Measurements from ENCODE around the gene SPATA16.
"Not testable (repeated sequence)": the region's sequence is repeated elsewhere in the genome, so short reads cannot be mapped to it uniquely, and the experiment has no call there.

The SPATA16 gene

DNA sequence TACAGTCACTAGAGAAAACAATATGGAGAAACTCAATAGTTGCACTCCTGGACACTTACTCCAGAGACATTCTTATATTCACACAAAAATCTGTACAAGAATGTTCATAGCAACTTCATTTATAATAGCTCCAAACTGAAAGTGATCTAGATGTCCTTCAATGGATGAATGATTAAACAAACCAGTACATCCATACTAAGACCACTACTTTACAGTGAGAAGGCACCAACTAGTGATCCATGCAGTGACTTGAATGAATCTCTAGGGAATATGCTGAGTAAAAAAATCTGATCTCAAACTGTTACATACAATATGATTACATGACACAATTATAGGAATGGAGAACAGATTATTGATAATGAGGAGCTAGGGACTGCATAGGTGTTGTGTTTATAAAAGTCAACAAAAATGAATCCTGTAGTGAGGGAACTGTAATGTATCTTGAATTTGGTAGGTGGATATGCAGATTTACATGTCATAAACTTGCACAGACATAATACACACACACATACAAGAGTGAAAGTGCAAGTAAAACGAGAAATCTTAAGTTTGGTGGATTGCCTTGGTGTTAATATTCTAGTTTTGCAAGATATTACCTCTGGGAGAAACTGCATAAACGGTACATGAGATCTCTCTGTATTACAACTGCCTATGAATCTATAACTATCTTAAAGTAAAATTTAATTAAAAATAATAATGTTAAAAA is 85.7 kb downstream of the SPATA16 start:
- no peak for DNase-seq

DNA sequence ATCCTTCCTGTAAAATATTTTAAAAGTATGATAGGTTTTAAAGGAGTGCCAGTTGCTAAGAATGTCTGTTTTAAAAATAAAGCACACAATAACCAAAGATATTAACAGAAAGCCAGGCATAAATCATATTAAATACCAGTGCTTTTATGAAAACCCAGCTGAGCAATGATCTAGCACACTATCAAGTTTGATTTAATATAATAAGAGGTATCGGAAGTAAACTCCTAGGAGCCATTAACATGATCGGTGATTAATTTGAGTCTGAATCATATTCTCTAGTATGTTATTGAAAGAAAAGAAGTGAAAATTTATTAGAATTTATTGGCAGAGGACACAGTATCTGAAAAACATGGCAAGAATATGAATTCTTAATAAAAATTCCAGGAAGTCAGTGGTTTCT is 91.7 kb downstream of the SPATA16 start:
- DNase-seq, result no peak

DNA sequence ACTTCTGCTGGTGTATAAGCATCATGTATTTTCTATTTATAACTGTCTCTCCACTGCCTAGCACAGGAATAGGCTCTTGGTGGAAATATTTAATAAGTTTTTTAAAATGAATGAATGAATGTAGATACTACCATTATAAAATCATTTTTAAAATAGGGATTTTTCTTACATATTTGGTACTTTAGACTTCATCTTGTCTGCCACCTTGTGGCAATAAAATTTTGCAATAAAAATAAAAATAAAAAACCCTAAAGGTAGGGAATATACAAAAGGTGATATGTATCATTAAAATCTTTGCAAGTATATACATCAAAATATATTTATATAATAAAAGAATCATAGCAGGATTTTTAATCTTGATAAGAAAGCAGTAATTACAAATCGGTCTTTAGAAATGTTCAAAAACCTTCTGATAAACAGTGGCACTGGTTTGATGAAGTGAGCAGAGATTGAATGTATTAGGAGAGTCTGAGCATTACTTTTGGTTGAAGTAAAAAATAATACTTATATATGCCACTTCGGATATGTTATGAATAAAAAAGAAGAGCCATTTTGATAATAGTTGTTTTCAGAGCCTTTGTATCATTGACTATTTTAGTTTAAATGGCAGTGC is 95.2 kb downstream of the SPATA16 start:
- DNase-seq, result no peak

DNA sequence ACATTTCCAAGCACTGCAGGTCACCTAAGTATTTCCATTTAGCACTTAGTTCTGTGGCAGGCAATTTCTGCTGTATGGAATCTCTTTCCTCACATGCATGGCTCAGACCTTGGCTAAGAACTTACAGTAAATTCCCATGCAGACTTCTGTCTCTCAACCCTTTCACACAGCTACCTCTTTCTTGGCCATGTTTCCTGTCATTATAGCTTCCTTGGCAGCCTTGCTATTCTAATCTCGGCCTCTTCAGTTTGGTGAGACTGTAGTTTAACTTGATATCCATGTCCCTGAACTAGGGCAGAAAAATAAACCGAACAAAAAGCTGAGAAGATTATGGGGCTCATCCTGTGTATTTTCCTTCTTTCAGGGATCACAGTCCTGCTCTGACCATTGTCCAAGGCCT is 96.0 kb downstream of the SPATA16 start:
- DNase-seq, result no peak

DNA sequence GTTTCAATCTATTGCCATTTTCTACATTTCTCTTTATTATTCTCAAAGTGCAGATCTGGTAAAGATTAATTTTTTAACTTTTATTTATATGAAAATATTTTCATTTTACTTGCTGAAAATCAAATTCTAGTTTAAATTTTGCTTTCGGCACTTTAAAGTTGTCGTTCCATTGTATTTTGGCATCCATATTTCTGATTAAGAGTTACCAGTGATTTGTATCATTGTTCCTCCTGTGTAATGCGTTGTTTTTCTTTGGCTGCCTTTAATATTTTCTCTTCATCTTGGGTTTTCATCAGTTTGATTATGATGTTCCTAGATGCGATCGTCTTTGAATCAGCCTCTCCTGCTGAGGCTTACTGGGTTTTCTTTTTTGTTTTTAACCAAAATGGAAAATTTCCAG is 97.3 kb downstream of the SPATA16 start:
- no peak for DNase-seq

DNA sequence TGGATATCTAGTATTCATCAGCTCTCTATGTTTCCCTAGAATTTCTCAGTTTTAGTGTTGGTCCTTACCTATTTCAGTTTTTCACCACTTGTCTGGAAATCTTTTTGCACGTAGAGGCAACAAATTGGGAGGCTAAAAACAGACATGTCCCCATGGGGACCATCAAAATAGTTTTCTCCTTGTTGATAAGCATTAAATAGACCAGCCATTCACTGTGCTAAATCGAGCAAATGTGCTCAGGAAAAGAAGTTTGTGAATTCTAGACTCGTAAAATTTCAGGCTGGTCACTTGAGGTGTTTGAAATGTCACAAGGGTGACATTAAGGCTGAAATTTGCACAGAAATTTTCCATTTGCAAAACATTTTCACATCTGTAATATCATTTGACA is 102.6 kb downstream of the SPATA16 start:
- no peak for DNase-seq

DNA sequence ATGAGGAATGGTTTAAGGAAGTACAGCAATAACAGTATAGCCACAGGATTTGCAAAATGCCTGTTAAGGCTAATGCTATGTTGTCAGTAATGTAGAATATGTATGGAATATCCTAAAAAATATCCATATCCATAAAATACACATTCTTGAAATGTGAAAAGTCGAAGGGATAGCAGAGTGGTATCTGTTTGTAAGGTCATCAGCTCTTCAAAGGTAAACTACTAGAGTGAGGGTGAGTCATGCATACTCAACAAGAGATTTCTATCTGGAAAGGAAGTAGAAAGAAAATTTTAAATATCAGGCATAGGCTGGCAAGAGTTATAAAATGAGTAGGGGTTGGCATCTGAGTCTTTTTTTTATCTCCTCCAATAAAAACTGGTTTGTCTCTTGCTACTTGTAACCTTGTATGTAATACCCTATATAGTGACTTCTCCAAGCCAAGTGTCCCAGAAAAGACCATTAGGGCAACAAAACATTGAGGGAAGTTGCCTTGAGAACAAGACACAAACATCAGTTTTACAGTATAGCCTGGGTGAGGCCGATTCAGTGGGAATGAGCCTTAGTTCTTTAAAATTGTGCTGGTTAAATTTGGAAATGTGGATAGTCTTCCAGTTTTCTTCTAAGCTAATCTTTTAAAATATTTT is 103.1 kb downstream of the SPATA16 start:
- no peak for DNase-seq

DNA sequence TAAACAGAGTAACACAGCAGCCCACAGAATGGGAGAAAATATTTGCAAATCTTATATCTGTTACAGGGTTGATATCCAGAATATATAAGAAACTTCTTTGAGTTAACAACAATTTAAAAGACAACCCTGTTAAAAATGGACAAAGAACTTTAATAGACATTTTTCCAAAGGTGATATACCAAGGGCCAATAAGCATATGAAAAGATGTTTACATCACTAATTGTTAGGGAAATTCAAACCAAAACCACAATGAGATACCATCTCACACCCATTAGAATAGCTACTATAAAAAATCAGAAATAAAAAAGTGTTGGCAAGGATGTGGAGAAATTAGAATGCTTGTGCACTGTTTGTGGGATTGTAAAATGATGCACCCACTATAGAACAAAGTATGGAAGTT is 110.8 kb downstream of the SPATA16 start:
- no peak for DNase-seq

DNA sequence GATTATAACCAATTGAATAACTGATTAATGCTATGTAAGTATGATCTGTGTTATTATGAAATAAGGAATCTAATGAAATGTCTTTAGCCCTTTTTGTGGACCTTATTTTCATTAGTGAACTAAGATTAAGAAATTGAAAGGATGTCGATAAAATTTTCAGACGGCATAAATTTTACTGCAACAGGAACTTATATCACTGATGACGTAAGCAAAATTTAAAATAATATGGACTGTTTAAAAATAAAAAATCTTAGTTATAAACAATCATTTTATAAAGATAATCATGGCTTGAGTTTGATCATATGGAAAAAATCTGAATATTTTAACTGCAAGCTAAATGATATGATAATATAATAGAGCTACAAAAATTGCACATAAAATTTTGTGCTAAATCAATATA is 112.7 kb downstream of the SPATA16 start:
- DNase-seq, result no peak

DNA sequence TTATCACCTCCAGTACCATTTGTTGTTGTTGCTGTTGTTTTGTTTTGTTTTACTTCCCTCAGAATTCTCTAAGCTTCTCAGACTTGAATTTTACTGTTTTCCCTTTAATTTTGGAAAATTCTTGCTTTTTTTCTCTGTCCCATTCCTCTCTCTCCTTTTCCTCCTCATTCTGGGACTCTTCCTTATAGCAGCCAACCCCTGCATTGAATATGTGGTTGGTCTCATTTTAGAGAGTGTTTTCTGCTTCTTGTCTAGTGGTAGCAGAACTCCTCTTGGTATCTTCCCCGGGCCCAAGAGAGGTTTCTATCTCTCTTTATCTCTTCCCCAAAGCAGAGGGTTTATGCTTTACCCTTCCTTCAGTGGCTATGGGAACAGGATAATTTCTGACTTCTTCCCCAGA is 113.6 kb downstream of the SPATA16 start:
- no peak for DNase-seq

DNA sequence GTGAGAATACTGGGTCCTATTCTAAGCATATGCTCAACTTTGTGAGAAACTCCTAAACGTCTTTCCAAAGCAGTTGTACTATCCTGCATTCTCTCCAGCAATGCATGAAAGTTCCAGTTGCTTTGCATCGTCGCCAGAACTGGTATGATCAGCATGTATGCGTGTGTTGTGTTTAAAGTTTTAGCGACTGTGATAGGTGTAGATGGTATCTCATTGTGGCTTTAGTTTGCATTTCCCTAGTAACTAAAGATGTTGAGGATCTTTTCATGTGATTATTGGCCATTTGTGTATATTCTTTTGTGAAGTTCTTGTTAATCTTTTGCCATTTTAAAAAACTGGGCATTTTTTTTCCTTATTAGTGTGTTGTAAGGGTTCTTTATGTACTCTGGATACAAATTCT is 115.1 kb downstream of the SPATA16 start:
- DNase-seq, result no peak

DNA sequence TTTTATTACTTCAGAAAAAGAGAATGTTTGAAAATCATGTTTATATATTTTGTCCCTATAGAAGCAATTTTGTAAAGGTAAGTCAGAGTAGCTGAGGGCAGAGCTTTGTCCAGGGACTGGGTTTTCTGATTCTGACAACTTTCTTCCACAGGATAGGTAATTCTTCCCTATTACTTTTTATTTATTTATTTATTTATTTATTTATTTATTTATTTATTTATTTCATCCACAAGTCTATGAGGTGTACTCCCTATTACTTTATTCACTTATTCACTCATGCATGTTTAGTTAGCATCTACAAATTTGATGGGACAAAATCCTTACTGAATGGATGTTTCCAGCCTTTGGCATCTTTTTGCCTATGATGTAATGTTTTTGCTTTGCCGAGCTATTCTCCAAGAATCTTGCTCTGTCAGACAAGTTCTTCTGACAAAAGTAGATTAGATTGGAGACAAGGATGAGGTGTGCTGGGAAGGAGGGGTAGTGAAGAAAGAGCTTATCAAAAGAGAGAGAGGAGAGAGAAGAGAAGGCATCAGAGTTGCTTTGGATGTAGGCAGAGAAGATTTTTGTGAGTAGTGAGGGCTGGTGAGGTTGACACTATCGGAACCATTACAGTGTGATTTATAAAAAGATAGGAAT is 119.4 kb downstream of the SPATA16 start:
- DNase-seq, result no peak

DNA sequence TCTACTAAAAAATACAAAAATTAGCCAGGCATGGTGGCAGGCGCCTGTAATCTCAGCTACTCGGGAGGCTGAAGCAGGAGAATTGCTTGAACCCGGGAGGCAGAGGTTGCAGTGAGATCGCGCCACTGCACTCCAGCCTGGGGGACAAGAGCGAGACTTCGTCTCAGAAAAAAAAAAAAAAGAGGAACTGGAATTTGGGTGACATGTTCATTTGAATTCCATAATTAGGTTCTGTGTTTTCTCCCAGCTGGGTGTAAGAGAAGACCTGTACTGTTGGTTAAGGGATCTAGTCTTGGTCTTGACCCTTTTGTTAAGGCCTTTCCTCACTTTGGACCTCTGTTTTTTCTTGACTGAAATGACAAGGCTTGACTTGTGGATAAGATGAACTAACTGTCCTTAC is 120.9 kb downstream of the SPATA16 start:
- not testable (repeated sequence) for DNase-seq

DNA sequence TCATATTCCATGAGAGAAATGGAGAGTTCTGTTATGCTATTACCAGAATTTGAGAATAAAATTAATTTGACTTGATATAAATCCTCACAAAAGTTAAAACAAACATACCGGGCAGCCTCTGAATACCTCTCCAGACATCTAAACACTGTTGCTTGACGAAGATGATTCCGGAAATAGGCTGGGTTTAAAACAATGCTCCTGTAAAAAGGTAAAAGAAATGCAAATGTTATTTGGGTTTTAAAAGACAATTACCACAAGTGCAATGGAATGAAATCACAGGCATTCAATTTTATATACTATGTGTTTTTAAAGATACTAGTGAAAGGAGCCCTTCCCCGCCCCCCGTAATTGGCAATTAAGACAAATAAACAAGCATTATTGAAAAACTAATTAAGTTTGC is 121.7 kb downstream of the SPATA16 start:
- DNase-seq, result no peak

DNA sequence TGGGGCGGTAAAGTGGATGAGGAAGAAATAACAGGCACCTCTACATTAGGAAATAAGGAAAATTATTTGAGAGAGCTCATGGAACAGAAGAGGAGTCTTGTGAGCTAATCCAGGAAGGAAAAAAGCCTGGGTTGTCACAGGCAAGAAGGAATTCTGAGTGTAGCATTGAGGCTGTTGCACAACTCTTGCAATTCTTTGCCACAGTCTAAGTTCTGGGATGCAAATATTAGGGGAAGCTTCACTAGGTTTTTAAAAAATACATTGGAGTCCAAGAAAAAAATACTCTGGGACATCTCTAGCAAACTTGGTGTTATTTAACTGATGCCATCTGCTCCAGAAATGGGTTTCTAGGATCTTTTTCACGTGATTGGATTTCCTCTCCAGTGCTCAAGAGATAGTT is 122.3 kb downstream of the SPATA16 start:
- no peak for DNase-seq

DNA sequence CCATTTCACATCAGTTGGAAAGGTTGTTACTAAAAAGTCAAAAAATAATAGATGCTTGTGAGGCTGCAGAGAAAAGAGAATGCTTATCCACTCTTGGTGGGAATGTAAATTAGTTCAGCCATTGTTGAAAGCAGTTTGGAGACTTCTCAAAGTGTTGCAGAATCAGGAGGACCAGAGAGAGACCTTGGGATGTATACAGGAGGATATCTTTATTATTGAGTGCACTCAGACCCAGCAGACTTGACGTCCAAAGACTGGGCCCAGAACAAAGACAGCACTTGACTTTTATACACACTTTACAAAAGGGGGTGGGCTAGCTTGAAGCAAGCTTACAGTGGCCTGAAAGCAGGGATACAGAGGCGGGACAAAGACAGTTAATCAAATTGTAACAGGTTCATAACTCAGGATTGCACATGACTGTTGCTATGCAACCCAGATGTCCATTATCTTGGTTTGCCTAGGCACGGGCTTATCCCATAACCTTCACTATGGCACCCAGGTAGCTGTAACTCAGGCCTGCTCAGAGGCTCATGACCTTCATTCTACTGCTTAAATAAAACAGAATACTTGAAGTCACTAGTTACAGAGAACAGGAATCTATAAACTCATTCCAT is 127.7 kb downstream of the SPATA16 start:
- no peak for DNase-seq

DNA sequence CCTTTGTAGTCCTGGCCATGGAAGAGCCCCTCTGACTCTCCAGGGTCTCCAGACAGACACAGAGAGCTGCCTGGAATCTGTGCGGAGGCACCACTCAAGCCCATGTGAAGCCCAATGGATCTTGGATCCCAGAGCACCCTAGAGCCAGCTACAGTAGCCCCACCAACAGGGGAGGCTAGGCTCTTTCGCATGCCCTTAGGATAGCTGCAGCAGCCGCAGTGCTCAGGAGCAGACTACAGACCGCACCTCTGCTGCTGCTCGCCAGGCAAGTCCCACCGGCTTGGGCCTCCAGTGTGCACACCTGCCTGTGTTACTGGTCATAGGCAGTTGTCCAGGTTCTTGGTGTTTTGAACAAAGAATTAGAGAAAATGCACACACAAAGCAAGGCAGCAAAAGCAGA is 131.6 kb downstream of the SPATA16 start:
- no peak for DNase-seq

DNA sequence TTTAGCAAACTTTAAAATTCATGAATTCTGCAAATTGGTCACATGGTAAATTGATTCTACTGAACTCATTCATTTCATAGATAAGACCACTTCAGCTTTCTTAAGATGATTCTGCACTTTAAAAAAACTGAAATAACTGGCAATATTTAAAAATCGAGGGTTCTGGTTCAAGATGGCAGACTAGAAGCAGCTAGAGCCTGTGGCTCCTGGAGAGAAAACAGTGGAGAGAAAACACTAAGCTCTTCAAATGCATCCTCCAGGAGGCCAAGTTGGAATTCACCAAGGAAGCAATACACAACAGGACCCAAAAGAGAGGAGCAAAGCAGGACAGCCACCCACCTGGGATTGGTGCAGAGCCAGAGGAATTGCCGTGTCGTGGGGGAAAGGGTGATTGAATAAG is 132.1 kb downstream of the SPATA16 start:
- no peak for DNase-seq

DNA sequence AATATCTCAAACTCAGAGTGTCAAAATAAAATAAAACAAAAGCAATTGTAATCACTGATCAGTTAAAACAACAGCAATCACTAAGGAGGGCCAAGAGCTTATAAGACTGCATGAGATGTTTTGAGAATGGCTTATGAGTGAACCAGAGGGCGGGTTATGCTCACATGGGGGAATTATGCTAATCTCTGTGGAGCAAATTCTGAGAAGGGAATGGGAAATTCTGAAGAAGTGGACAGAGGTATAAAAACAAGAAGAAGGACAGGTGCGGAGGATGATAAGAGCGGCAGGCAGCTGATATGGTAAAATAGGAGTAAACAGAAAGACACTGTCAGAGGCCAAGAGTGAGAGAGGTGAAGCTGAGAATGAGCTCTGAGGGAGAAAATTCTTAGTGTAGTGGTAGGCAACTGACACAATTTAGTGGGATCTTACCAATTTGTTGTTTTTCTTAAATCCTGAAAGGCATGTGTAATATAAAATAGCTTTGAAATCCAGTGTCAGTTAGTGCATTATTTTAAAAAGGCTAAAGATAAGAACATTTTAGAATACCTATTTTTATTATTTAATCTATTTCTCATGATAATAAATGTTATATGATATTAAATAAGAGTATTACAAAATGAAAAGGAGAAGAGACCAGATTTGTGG is 133.8 kb downstream of the SPATA16 start:
- DNase-seq, result no peak

DNA sequence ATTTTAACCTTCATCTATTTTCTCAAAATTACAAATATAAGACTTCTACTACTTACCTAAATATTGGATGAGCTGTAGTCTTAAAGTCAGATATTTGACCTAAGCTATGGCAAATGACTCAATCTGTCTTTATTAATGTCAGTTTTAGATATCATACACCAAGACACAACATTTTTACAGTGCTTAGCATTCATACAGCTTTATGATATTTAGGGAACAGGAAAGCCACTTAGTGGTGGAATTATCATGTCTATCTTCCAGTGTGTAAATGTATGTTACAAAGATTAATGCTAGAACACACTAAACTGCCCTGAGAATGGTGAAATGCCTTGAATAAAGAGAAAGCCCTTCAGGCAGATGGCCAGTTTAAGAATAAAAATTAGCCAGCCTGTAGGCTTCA is 135.0 kb downstream of the SPATA16 start:
- DNase-seq, result no peak

DNA sequence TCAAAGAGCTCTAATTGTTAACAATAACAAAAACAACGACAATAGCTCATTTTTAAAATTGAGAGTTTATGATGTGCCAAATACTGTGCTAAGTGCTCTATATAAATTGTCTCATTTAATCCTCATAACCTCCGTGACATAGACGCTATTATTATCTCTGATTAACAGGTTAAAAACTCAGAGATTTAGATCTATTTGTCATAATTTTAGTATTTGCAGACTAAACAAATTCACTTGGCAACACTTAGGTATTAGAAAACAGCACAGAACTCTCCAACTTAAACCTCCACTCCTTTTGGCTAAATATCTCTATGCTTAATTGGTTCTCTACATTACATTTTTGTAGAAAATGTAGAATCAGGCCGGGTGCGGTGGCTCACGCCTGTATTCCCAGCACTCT is 136.4 kb downstream of the SPATA16 start:
- no peak for DNase-seq

DNA sequence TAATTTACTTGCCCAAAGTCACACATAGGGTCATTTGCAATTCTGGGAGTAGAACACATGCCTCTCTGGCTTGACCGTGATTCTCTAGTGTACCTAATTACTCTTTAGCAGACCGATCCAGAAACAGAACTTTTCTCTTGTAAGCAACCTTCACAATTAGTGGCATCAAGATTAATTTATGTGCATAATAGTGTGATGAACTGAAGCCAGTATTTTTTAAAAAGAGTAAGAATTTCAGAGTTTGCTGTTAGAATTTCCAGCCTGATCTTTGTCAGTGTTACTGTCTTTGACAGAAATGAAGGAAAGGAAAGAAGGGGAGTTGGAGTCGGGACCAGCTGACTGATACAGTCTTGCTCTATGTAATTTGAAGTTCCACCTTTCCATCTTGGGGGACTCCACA is 137.1 kb downstream of the SPATA16 start:
- DNase-seq, result no peak

DNA sequence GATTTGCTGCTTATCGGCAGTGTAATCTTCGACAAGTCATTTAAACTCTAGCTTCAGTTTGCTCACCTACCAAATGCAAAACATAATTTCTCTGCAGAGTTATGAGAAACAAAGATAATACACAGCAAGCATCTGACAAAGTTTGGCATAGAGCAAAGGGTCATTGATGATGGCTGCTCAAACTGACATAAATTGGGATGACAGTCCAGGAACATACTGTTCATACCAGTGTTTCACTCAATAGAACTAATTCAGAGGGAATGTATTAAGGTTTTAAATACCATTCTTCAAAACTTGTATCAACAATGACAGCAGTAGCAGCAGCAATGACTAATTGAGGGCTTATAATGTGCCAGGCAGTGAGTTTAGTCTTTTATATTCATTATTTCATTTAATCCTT is 137.6 kb downstream of the SPATA16 start:
- no peak for DNase-seq
